HG02938 (cell line): ENCODE data around the gene SERPINB6.
"Not testable (repeated sequence)": the region's sequence is repeated elsewhere in the genome, so short reads cannot be mapped to it uniquely, and the experiment has no call there.

Experiments
- ATAC-seq: cut with Tn5 transposase; IDR thresholded peaks from one replicate; pipeline ENCODE4 v1.9.1; 2021; ENCODE audit warnings: mild to moderate bottlenecking, moderate library complexity; ENCODE audit not compliant: unreplicated experiment

Gene SERPINB6

GRCh38 chr6:2971420-2972218, at the start of gene SERPINB6:
Gene SERPINB6, minus strand, starts transcription at chr6:2971567. Its CDS starts 12,235 bp downstream, at chr6:2959332.
- no peak for ATAC-seq

GRCh38 chr6:3019749-3020320, 48.5 kb upstream of the SERPINB6 start:
- no peak for ATAC-seq

GRCh38 chr6:3019065-3019464, 47.7 kb upstream of the SERPINB6 start:
- ATAC-seq: no peak

- ATAC-seq: no peak
These were observed 45.9 kb upstream of the SERPINB6 start for GRCh38 chr6:3017304-3017703.

- ATAC-seq: no peak
These were observed 45.3 kb upstream of the SERPINB6 start for GRCh38 chr6:3016473-3017280.

GRCh38 chr6:3015144-3015543, 43.8 kb upstream of the SERPINB6 start:
- no peak for ATAC-seq

GRCh38 chr6:3014675-3015066, 43.3 kb upstream of the SERPINB6 start:
- ATAC-seq: no peak

- no peak for ATAC-seq
These were observed 42.7 kb upstream of the SERPINB6 start for GRCh38 chr6:3013901-3014674.

GRCh38 chr6:3013486-3013885, 42.1 kb upstream of the SERPINB6 start:
- no peak for ATAC-seq

GRCh38 chr6:3011592-3011991, 40.2 kb upstream of the SERPINB6 start:
- ATAC-seq: no peak

- no peak for ATAC-seq
These were observed 39.8 kb upstream of the SERPINB6 start for GRCh38 chr6:3011158-3011557.

- ATAC-seq: no peak
These were observed 38.6 kb upstream of the SERPINB6 start for GRCh38 chr6:3009930-3010329.

GRCh38 chr6:3008712-3009265, 37.4 kb upstream of the SERPINB6 start:
- not testable (repeated sequence) for ATAC-seq

- no peak for ATAC-seq
These were observed 36.2 kb upstream of the SERPINB6 start for GRCh38 chr6:3007571-3007970.

GRCh38 chr6:3006476-3006875, 35.1 kb upstream of the SERPINB6 start:
- ATAC-seq: no peak

- ATAC-seq: no peak
These were observed 34.5 kb upstream of the SERPINB6 start for GRCh38 chr6:3005874-3006273.

GRCh38 chr6:3005077-3005476, 33.7 kb upstream of the SERPINB6 start:
- ATAC-seq: no peak

- ATAC-seq: not testable (repeated sequence)
These were observed 31.9 kb upstream of the SERPINB6 start for GRCh38 chr6:3003226-3003625.

- no peak for ATAC-seq
These were observed 30.5 kb upstream of the SERPINB6 start for GRCh38 chr6:3001773-3002293.

GRCh38 chr6:3001146-3001772, 29.9 kb upstream of the SERPINB6 start:
- ATAC-seq: no peak
